KG1 (cell line): ENCODE measurements around the gene ALPG.
"Not testable (repeated sequence)": the region's sequence is repeated elsewhere in the genome, so short reads cannot be mapped to it uniquely, and the experiment has no call there.

Source experiments
- DNase-seq: peaks from one replicate; lab custom pipeline; 2025; lab: John Stamatoyannopoulos, UW

Gene ALPG

DNA sequence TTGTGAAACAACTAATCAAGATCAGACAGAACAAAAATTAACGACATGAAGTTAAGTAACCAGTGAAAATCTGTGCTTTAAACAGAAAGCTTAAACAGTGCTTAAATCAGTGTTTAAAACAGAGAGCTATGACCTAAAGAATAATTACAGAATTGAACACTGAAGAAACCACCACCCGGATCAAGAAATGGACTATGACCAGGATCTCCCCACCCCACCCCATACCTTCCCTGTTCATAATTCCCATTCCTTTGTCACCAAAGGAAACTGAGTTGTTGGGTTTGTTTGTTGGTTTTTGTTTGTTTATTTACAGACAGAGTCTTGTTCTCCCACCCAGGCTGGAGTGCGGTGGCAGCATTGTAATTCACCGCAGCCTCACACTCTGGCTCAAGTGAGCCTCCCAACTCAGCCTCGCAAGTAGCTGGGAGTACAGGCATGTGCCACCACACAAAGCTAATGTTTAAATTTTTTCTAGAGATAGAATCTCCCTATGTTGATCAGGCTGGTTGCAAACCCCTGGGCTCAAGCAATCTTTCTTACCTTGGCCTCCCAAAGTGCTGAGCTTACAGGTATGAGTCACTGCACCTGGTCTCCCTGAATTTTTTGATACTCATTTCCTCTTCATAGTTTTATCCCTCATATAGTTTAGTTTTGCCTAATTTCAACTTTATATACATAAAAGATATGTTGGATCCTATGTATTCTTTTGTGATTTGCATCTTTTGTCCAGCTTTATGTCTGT is 8.2 kb upstream of the ALPG start:
- DNase-seq = no peak

DNA sequence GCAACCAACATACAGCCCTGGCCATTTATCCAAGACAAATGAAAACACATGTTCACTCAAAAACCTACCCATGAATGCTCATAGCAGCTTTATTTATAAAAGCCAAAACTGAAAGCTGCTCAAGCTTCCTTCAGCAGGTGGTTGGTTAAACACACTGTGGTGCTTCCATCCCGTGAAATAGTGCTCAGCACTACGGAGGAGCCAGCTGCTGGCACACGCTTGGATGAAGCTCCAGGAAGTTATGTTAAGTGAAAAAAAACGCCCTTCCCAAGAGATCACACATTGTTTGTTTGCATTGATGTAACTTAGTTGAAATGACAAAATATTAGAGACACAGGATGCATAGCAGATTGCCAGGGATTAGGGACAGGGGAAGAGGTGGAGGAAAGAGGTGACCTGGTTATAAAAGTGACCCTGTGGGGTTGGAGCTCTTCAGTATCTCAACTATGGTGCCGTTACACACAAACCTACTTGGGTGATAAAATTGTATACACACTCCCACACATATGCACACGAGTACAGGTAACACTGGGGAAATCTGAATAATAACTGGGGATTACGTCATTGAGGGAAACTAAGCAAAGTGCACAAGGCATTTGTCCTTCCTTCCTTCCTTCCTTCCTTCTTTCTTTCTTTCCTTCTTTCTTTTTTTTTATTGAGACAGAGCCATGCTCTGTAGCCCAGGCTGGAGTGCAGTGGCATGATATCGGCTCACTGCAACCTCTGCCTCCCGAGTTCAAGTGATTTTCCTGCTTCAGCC is 6.2 kb upstream of the ALPG start:
- DNase-seq = no peak

DNA sequence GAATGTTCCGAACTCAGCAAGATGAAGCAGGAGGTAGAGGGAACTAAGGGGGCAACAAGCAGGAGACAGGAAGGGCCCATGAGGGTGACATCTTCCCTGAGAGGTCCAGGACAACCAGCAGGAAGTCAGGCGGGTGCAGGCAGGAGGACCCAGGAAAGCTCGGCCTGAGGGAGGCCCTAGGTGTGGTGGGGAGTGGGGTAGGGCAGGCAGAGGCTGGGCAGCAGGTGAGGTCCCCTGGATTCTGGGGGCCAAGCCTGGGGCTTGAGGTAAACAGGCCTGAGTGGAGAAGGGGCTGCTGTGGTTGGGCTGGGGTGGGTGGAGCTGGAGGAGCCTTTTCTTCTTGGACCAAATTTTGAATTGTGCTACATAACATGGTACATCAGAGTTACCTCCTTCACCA is 4.1 kb upstream of the ALPG start:
- DNase-seq = no peak

GRCh38 chr2:232405943-232406510 is 617 bp upstream of the ALPG start:
- DNase-seq = no peak

DNA sequence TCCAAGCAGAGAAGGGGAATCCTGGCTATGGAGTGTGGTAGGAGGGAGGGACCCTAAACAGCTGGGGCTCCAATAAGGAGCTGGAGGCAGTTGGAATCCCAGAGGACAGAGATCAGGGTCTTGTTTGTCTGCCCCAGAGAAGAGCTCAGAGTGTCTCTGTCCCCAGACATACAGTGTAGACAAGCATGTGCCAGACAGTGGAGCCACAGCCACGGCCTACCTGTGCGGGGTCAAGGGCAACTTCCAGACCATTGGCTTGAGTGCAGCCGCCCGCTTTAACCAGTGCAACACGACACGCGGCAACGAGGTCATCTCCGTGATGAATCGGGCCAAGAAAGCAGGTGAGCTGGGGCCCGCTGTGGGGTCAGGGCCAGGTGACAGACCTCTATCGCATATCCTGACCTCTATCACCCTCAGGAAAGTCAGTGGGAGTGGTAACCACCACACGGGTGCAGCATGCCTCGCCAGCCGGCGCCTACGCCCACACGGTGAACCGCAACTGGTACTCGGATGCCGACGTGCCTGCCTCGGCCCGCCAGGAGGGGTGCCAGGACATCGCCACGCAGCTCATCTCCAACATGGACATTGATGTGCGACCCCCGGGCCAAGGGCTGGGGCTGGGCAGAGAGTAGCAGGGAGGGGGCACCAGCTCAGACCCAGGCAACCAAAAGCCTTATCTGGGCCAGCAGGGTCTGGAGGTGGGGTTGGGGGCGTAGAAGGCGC is 945 bp downstream of the ALPG start:
- not testable (repeated sequence) for DNase-seq

DNA sequence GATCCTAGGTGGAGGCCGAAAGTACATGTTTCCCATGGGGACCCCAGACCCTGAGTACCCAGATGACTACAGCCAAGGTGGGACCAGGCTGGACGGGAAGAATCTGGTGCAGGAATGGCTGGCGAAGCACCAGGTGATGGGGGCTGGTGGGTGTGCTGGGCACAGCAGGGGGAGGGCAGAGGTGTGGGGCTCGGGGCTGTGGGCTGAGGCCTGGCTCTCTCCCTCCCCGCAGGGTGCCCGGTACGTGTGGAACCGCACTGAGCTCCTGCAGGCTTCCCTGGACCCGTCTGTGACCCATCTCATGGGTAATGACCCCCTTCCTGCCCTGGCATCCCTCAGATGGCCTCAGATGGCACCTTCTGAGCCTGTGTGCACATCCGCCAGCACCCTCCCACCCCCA is 1.6 kb downstream of the ALPG start:
- DNase-seq = not testable (repeated sequence)

GRCh38 chr2:232409617-232410016 is 3.0 kb downstream of the ALPG start:
- DNase-seq = not testable (repeated sequence)

GRCh38 chr2:232410238-232410900 is 3.7 kb downstream of the ALPG start:
- DNase-seq = no peak

- no peak for DNase-seq
Measured at GRCh38 chr2:232411901-232412629, 5.4 kb downstream of the ALPG start.

- no peak for DNase-seq
Measured at GRCh38 chr2:232412986-232413385, 6.3 kb downstream of the ALPG start.

GRCh38 chr2:232415138-232415690 is 8.6 kb downstream of the ALPG start:
- DNase-seq = no peak

DNA sequence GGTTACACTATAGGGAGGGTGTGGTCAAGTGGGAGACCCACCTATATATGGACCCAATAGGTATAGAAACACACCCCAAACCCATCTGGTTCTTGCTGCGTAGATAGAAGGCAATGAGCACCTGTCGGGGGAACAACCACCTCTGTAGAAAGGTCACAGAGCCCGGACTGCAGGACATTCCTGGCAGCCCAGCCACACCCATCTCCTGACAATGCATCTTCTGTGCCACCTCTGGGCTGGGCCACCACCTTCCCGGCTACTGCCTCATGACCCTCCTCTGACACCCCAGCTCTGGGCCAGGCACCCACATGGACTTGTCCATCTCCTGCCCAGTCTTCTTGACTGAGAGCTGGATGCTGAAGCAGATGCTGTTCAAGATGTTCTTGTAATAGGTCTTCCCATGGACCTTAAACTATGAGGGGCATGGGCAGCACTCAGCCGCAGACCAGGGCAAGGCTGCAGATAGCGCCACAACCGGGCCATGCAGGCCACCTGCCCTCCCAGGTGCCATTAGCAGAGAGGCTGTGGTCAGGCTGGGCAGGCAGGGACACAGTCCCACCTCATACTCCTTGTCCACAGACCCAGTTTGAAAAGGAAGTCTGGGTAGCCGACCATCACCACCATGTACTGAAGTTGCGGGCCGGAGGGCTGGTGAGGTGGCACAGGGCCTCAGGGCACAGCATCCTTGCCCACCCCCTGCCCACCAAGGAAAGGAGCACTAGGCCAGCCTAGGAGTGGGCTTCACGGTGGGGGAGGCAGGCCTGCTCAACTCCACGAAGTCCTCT is 9.3 kb downstream of the ALPG start:
- DNase-seq = no peak

DNA sequence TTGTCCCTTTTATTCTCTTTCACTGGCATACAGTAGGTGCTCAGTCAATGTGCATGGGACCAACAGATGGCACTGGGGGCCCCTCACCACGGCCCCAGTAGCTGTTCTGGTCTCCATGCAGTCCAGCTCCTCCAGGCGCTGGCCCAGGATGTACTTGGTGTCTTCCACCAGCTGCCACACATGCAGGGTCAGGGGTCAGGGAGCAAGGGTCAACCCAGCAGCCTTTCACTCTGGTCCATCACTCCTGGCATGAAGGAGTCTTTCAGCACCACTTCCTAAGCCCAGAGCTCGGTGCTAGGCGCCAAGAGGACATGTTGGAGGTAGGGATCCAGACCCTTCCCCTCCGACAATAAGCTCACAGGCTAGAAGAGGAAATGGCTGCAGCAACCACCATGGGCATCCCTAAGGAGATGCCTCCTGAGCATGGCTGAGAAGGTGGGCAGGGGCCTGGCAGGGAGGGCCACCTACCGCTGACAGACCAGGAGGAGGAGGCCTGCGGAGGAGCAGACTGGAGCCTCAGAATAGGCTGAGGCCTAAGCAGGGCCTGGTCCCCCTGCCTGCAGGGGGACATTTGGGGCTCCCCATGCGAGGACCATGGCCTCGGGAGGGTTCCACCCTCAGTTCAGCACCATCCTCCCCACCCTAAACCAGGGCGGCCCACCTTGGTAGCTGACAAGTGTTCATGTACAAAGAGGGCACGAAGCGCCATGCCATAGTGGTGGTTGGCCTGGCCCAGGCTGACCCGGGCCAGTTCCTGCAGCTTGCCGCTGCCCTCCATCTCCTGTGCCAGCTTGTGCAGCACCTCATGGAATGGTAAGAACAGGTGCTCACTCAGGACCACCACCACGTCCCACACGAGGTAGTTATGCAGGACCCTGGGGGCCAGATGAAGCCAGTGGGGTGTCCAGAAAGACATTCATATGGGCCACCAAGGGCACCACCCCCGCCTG is 10.2 kb downstream of the ALPG start:
- no peak for DNase-seq

DNA sequence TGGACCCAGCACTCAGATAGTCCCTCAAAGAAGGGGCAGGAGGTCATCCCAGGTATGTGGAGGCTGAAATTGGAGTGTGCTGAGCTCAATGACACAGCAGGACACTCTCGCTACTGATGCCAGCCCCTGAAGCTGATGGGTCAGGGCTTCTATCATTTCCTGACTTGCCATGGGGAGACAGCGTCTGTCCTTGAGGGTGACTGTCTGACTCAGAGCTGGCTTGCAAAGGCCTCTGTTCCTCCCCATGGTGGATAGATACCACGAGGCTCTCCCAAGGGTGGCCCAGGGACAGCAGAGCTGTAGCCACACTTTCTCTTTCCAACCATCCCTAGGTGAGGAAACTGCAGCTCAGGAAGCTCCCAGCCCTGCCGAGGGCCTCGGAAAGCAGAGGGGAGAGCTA is 10.8 kb downstream of the ALPG start:
- no peak for DNase-seq

- DNase-seq = no peak
Measured at GRCh38 chr2:232418056-232418455, 11.4 kb downstream of the ALPG start.

DNA sequence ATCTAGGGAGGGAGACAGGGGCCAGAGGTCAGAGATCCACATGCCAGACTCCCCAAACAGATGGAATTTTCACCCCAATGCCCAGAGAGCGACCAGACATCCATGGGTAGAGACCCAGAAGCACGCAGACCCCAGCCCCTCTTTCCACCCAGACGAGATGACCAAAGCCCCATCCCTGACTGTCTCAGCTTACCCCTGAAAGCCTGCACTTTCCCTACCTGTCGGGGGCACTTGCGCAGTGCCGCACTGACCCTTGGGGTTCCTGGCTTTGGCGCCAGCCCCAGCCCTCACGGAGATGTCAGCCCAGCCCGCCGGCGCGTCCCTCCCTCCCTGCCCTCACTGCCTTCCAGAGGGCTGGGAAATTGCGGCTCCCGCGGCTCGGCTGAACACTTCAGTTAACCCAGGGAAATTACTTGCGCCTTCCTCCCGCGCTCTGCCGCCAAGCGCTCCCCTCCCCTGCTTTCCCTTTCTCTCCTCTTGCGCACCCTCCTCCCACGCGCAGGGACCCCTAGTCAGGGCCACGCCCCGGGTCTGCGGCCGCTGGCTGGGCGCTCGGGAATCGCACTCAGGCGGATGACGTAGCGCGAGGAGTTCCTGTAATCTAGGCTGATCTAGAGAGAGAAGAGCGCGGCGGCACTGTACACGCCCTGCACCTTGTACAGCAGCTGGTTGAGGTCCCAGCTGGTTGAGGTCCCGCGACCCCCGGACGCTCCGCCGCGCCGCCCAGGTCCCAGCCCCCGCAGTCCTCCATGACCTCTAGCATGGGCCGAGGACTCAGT is 12.0 kb downstream of the ALPG start:
- DNase-seq = no peak

GRCh38 chr2:232419245-232420072 is 12.8 kb downstream of the ALPG start:
- no peak for DNase-seq
